ENCODE measurements around the gene ARHGAP27.
A peak's percentile ranks its signal among the peaks of the same experiment; 100 is the strongest.

Gene ARHGAP27

GRCh38 chr17:45368651-45369050 is 64.0 kb downstream of the ARHGAP27 start:
- no peak overlapping the region for H3K4me3 ChIP-seq (ENCODE audit: low read length)
- TF ChIP-seq, protein P1, sequence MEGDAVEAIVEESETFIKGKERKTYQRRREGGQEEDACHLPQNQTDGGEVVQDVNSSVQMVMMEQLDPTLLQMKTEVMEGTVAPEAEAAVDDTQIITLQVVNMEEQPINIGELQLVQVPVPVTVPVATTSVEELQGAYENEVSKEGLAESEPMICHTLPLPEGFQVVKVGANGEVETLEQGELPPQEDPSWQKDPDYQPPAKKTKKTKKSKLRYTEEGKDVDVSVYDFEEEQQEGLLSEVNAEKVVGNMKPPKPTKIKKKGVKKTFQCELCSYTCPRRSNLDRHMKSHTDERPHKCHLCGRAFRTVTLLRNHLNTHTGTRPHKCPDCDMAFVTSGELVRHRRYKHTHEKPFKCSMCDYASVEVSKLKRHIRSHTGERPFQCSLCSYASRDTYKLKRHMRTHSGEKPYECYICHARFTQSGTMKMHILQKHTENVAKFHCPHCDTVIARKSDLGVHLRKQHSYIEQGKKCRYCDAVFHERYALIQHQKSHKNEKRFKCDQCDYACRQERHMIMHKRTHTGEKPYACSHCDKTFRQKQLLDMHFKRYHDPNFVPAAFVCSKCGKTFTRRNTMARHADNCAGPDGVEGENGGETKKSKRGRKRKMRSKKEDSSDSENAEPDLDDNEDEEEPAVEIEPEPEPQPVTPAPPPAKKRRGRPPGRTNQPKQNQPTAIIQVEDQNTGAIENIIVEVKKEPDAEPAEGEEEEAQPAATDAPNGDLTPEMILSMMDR (conservative IDR thresholded peaks at IDR 0.05; ENCODE audit: low read length), result no peak
- peak; percentile 94 for DNase-seq (ENCODE audit: low read depth)

GRCh38 chr17:45367216-45367615 is 65.5 kb downstream of the ARHGAP27 start:
- no peak for DNase-seq (ENCODE audit: low read depth)
- TF ChIP-seq, protein P1 (conservative IDR thresholded peaks at IDR 0.05; ENCODE audit: low read length), result no peak
- no peak overlapping the region for H3K4me3 ChIP-seq (ENCODE audit: low read length)

DNA sequence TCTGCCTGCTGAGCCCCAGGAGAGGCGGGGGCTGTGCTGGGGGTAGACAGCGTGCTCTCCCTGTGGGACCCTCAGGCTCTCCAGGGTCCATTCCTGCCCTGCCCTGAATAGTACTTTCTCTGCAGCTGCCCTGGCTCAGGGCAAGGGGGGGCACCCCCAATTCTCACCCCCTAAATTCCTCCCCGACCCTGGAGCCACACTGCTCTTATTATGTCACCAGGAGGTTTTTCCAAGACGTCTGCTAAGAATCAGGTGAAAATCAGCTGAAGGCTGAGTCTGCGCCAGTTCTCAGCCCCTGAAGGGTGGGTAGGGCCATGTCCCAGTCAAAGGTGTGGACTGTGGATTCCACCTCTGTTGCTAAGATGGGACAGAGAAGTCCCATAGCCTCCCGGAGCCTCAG is 66.0 kb downstream of the ARHGAP27 start:
- TF ChIP-seq, protein P1 (conservative IDR thresholded peaks at IDR 0.05; ENCODE audit: low read length), result no peak
- H3K4me3 ChIP-seq (ENCODE audit: low read length), result no peak overlapping the region
- no peak for DNase-seq (ENCODE audit: low read depth)

- TF ChIP-seq, protein P1 (conservative IDR thresholded peaks at IDR 0.05; ENCODE audit: low read length), result no peak
- no peak overlapping the region for H3K4me3 ChIP-seq (ENCODE audit: low read length)
- DNase-seq (ENCODE audit: low read depth), result no peak
These were observed 66.6 kb downstream of the ARHGAP27 start for GRCh38 chr17:45366049-45366448.

DNA sequence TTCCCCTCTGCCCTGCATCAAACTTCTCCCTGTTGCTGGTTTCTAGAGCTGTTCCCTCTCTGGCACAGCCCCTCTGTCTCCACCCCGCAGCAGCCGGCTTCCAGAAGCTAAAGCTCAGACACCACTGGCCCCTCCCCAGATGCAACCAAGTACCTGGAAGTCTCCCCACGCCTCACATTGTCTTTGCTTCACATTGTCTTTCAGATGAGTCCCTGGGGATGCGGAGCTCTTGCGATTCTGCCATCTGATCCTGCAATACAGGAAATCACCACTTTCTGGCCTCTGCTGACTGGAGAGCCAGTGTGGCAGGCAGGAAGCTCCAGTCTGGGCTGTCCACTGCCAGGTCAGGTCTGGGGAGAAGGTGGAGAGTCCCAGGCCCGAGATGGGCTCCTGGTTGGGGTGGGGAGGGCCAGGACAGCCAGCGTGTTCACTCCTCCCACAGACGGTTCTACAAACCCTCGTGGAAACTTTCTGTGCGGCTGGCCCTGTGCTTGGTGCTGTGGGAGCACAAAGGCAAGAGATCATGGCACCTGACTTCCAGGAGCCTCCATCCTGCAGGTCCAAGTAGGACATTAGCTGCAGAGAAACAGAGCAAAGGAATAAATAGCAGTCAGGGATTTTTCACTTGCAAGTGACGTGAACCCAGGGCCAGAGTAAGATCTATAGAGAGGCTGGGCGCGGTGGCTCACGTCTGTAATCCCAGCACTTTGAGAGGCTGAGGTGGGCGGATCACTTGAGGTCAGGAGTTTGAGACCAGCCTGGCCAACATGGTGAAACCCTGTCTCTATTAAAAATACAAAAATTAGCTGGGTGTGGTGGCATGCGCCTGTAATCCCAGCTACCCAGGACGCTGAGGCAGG is 67.9 kb downstream of the ARHGAP27 start:
- TF ChIP-seq, protein P1 (conservative IDR thresholded peaks at IDR 0.05; ENCODE audit: low read length), result 0 out of 2 replicates have a peak, but pooled peaks have one; percentile 9
- no peak overlapping the region for H3K4me3 ChIP-seq (ENCODE audit: low read length)
- peak; percentile 59 for DNase-seq (ENCODE audit: low read depth)

- no peak overlapping the region for H3K4me3 ChIP-seq (ENCODE audit: low read length)
- TF ChIP-seq, protein P1 (conservative IDR thresholded peaks at IDR 0.05; ENCODE audit: low read length), result no peak
- DNase-seq (ENCODE audit: low read depth), result no peak
These were observed 69.2 kb downstream of the ARHGAP27 start for GRCh38 chr17:45363498-45363897.

GRCh38 chr17:45361976-45362375 is 70.7 kb downstream of the ARHGAP27 start:
- TF ChIP-seq, protein P1 (conservative IDR thresholded peaks at IDR 0.05; ENCODE audit: low read length), result no peak
- DNase-seq (ENCODE audit: low read depth), result no peak
- H3K4me3 ChIP-seq (ENCODE audit: low read length), result no peak overlapping the region
